Body of pancreas (tissue), 4 donors: ENCODE results near the gene SOX8. TPM values are rescaled to one million over a fixed set of nuclear protein-coding genes. Genes with fewer than 3 reads are reported as not detected.

ENCODE experiments used
- ATAC-seq: fragments of 150-250 bp; one replicate; pipeline ENCODE4 v1.9.1; 2016
- DNase-seq, 4 donors: peaks; one replicate each; pipeline ENCODE4 v3.0.0-alpha.2; 2019
- H3K27ac ChIP-seq, 4 donors: fragments of 200-600 bp; sonication (generic); 1 replicate in 3 of 4; 2 replicates in 1 of 4; pipeline versions ENCODE4 v1.5.1 to v1.6.1; 2016 to 2019; ENCODE audit warnings: mild to moderate bottlenecking in 1 of 4, mixed read lengths in 1 of 4, moderate library complexity in 1 of 4
- H3K27me3 ChIP-seq, 2 donors: fragments of 200-600 bp; sonication (generic); one replicate each; pipeline ENCODE4 v1.6.0; 2016; ENCODE audit warnings: mild to moderate bottlenecking in 1 of 2
- H3K36me3 ChIP-seq, 2 donors: fragments of 200-600 bp; sonication (generic); replicated peaks in 1 of 2; 2 replicates each; pipeline ENCODE4 v1.5.1; 2016; ENCODE audit warnings: low read depth in 2 of 2; ENCODE audit not compliant: insufficient read depth in 1 of 2
- H3K4me1 ChIP-seq: fragments of 200-600 bp; sonication (generic); one replicate; pipeline ENCODE4 v1.6.0; 2016
- H3K4me3 ChIP-seq, 2 donors: fragments of 200-600 bp; sonication (generic); 1 replicate in 1 of 2; 2 replicates in 1 of 2; pipeline ENCODE4 v1.5.1; 2016 to 2019
- H3K9me3 ChIP-seq, 3 donors: fragments of 200-600 bp; sonication (generic); 1 replicate in 2 of 3; 2 replicates in 1 of 3; pipeline ENCODE4 v1.5.1; 2016
- CTCF ChIP-seq, 7 experiments: fragments of 450-650 bp in 4 of 7; fragments of 200-600 bp in 3 of 7; sonication (generic) in 3 of 7; IDR thresholded peaks; one replicate each; pipeline ENCODE4 v1.5.1; 2016 to 2019; ENCODE audit warnings: antibody characterized with exemption in 7 of 7
- POLR2A ChIP-seq, 3 donors: fragments of 450-650 bp; IDR thresholded peaks; one replicate each; pipeline ENCODE4 v1.6.1; 2016; ENCODE audit warnings: antibody characterized with exemption in 3 of 3, mild to moderate bottlenecking in 2 of 3
- WGBS, 2 donors: methylation state at CpG; one replicate each; pipeline ENCODE4 v1.1.5; 2017; 5-methylcytosine and 5-hydroxymethylcytosine counted together
- intact Hi-C: fragments of 100-400 bp; cut with DNase I; formaldehyde crosslinking; loops from one replicate; pipeline ENCODE4 v1.15.1; 2023
- total RNA-seq, 2 donors: library from RNA; depleted of rRNA; stranded (reverse); fragments of >200 nt; gene quantifications; one replicate each; pipeline ENCODE4 v1.1.0, GENCODE V29; 2016

Gene SOX8
- total RNA-seq, 2 donors from 2014 or later = 2.6 to 3.3 TPM

GRCh38 chr16:939941-940340, 41.6 kb upstream of the SOX8 start:
- Histone ChIP-seq H3K36me3 (no peaks in the 10 kb centered on the region), H3K27ac (no peak overlapping the region), H3K4me1 (no peaks in the 10 kb centered on the region), H3K27me3 (no peaks in the 10 kb centered on the region), H3K4me3 (no peak overlapping the region), H3K9me3 (peaks cover 0 to 9% (median 0%) of the 10 kb centered on the region in 3 donors)
- DNase-seq (no peak), ATAC-seq (no peak)
- TF ChIP-seq CTCF (IDR thresholded peaks at IDR 0.05) (no peak), POLR2A (IDR thresholded peaks at IDR 0.05) (no peak)
- 94 to 96% methylated on average over 14 to 17 of the region's 17 CpGs for WGBS, 2 donors
- intact Hi-C loops = no loop called here

- Histone ChIP-seq H3K9me3 (peaks cover 0 to 9% (median 0%) of the 10 kb centered on the region in 3 donors), H3K36me3 (no peaks in the 10 kb centered on the region)
- no peak for ATAC-seq
Observed at GRCh38 chr16:942436-943060, 39.0 kb upstream of the SOX8 start.

GRCh38 chr16:943971-944370, 37.6 kb upstream of the SOX8 start:
- no peaks in the 10 kb centered on the region for H3K4me1 ChIP-seq
- H3K27me3 ChIP-seq = no peaks in the 10 kb centered on the region
- no peak for DNase-seq
- 95 to 98% methylated on average over 5 of the region's 5 CpGs for WGBS, 2 donors
- no peaks in the 10 kb centered on the region for H3K36me3 ChIP-seq
- H3K9me3 ChIP-seq = peaks cover 0 to 9% (median 0%) of the 10 kb centered on the region in 3 donors
- H3K4me3 ChIP-seq = no peak overlapping the region
- no peak for TF ChIP-seq POLR2A (IDR thresholded peaks at IDR 0.05)
- no peak for TF ChIP-seq CTCF (IDR thresholded peaks at IDR 0.05)
- intact Hi-C loops = no loop called here
- ATAC-seq = no peak
- H3K27ac ChIP-seq = no peak overlapping the region

More at GRCh38 chr16:942436-943060, 39.0 kb upstream of the SOX8 start:
- no peak for DNase-seq
- Histone ChIP-seq H3K4me1 (no peaks in the 10 kb centered on the region), H3K4me3 (no peak overlapping the region), H3K27me3 (no peaks in the 10 kb centered on the region), H3K27ac (no peak overlapping the region)
- intact Hi-C loops = no loop called here
- 87 to 95% methylated on average over 4 of the region's 4 CpGs for WGBS, 2 donors
- no peak for TF ChIP-seq CTCF (IDR thresholded peaks at IDR 0.05)
- TF ChIP-seq POLR2A (IDR thresholded peaks at IDR 0.05) = no peak

DNA sequence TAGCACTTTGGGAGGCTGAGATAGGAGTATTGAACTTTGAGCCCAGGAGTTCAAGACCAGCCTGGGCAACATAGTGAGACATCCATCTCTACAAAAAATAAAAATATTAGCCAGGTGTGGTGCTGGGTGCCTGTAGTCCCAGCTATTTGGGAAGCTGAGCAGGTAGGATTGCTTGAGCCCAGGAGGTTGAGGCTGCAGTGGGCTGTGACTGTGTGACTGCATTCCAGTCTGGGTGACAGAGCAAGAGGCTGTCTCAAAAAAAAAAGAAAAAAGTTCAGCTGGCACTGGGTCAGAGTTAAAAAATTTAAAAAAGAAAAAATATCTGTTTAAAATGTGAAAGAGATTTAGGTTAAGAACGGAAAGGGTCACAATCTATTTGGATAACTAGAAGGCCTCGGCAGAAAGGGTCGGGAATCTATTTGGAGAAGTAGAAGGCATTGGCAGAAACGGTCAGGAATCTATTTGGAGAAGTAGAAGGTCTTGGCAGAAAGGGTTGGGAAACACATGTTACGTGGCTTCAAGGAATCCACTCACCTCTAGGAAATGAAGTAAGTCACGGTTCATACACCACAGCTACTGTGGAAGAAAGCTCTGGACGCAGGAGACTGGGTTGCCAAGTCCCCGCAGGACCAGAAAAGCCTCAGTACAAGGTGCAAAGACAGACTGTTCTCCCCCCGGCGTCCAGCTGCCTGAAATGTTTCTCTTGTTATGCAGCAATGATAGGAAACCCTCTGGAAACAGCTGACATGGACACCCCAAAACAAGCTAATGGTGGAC, 36.1 kb upstream of the SOX8 start:
- ATAC-seq (no peak), DNase-seq (no peak)
- TF ChIP-seq POLR2A (IDR thresholded peaks at IDR 0.05) (no peak), CTCF (IDR thresholded peaks at IDR 0.05) (no peak)
- Histone ChIP-seq H3K4me1 (no peaks in the 10 kb centered on the region), H3K9me3 (peaks cover 0 to 9% (median 0%) of the 10 kb centered on the region in 3 donors), H3K36me3 (no peaks in the 10 kb centered on the region), H3K27ac (no peak overlapping the region), H3K4me3 (no peak overlapping the region), H3K27me3 (no peaks in the 10 kb centered on the region)
- 90 to 91% methylated on average over 9 to 10 of the region's 10 CpGs for WGBS, 2 donors
- intact Hi-C loops = no loop called here
